H9 (cell line): Measurements from ENCODE around the gene L3MBTL1. TPM values are rescaled to one million over a fixed set of nuclear protein-coding genes. Genes with fewer than 3 reads are reported as not detected.

ENCODE experiments used
- DNase-seq: peaks from one replicate; pipeline ENCODE4 v3.0.0-alpha.2; 2017
- H2AFZ ChIP-seq: one replicate; pipeline ENCODE4 v1.6.1; 2013; ENCODE audit warnings: mild to moderate bottlenecking, low read length, control low read depth, moderate library complexity
- H2AK5ac ChIP-seq: 2 replicates; pipeline ENCODE4 v1.6.1; 2013; ENCODE audit warnings: low read length, control low read depth, mixed read lengths; ENCODE audit not compliant: insufficient read length
- H2BK120ac ChIP-seq: one replicate; pipeline ENCODE4 v1.6.1; 2013; ENCODE audit warnings: low read depth, mild to moderate bottlenecking, low read length, control low read depth, inconsistent platforms; ENCODE audit not compliant: poor library complexity, severe bottlenecking
- H2BK12ac ChIP-seq: 2 replicates; pipeline ENCODE4 v1.6.1; 2013; ENCODE audit warnings: low read length, control low read depth, mixed read lengths, low read depth; ENCODE audit not compliant: insufficient read length
- H2BK15ac ChIP-seq: 2 replicates; pipeline ENCODE4 v1.6.1; 2013; ENCODE audit warnings: low read depth, low read length, control low read depth
- H2BK20ac ChIP-seq: one replicate; pipeline ENCODE4 v1.6.1; 2013; ENCODE audit warnings: low read depth, mild to moderate bottlenecking, low read length, control low read depth, inconsistent platforms; ENCODE audit not compliant: poor library complexity, severe bottlenecking
- H2BK5ac ChIP-seq: 2 replicates; pipeline ENCODE4 v1.6.1; 2013; ENCODE audit warnings: low read length, control low read depth, mixed read lengths; ENCODE audit not compliant: insufficient read length
- H3K14ac ChIP-seq: 2 replicates; pipeline ENCODE4 v1.6.1; 2013; ENCODE audit warnings: low read length, control low read depth; ENCODE audit not compliant: insufficient read depth
- H3K18ac ChIP-seq: 2 replicates; pipeline ENCODE4 v1.6.1; 2013; ENCODE audit warnings: low read depth, mild to moderate bottlenecking, mixed read lengths, low read length, control low read depth; ENCODE audit not compliant: insufficient read length
- H3K23ac ChIP-seq: 2 replicates; pipeline ENCODE4 v1.6.1; 2013; ENCODE audit warnings: low read length, control low read depth, mixed read lengths, low read depth; ENCODE audit not compliant: insufficient read length
- H3K23me2 ChIP-seq: 2 replicates; pipeline ENCODE4 v1.6.1; 2013; ENCODE audit warnings: low read depth, mild to moderate bottlenecking, mixed read lengths, low read length, control low read depth; ENCODE audit not compliant: insufficient read length, poor library complexity, severe bottlenecking
- H3K27ac ChIP-seq: 2 replicates; pipeline ENCODE4 v1.5.1; 2013; ENCODE audit warnings: low read length, control low read depth, mixed read lengths, low read depth; ENCODE audit not compliant: insufficient read length
- H3K27me3 ChIP-seq: 2 replicates; pipeline ENCODE4 v1.6.1; 2013; ENCODE audit warnings: low read length, control low read depth, inconsistent platforms; ENCODE audit not compliant: insufficient read depth
- H3K4ac ChIP-seq: 2 replicates; pipeline ENCODE4 v1.6.1; 2013; ENCODE audit warnings: low read depth, mild to moderate bottlenecking, control low read depth, inconsistent platforms, low read length, moderate library complexity
- H3K4me1 ChIP-seq: 2 replicates; pipeline ENCODE4 v1.6.1; 2013; ENCODE audit warnings: low read length, control low read depth, inconsistent platforms; ENCODE audit not compliant: insufficient read depth
- H3K4me2 ChIP-seq: 2 replicates; pipeline ENCODE4 v1.6.1; 2013; ENCODE audit warnings: low read length, control low read depth, mixed read lengths; ENCODE audit not compliant: insufficient read length, insufficient read depth
- H3K56ac ChIP-seq: 2 replicates; pipeline ENCODE4 v1.6.1; 2013; ENCODE audit warnings: low read depth, mild to moderate bottlenecking, mixed read lengths, low read length, control low read depth; ENCODE audit not compliant: insufficient read length
- H3K79me1 ChIP-seq: 2 replicates; pipeline ENCODE4 v1.6.1; 2013; ENCODE audit warnings: low read depth, mild to moderate bottlenecking, moderate library complexity, low read length, control low read depth, inconsistent platforms; ENCODE audit not compliant: insufficient read depth, poor library complexity, severe bottlenecking
- H3K79me2 ChIP-seq: 2 replicates; pipeline ENCODE4 v1.6.1; 2013; ENCODE audit warnings: low read length, control low read depth, inconsistent platforms; ENCODE audit not compliant: insufficient read depth
- H3K9ac ChIP-seq: 2 replicates; pipeline ENCODE4 v1.6.1; 2013; ENCODE audit warnings: low read length, control low read depth, mixed read lengths; ENCODE audit not compliant: insufficient read length; ENCODE audit errors: extremely low read depth
- H3K9me3 ChIP-seq: one replicate; pipeline ENCODE4 v1.6.1; 2013; ENCODE audit warnings: low read depth, low read length, inconsistent platforms; ENCODE audit not compliant: control insufficient read depth
- H3T11ph ChIP-seq: one replicate; pipeline ENCODE4 v1.6.1; 2013; ENCODE audit warnings: mild to moderate bottlenecking, low read length, control low read depth, inconsistent platforms
- H4K20me1 ChIP-seq: one replicate; pipeline ENCODE4 v1.6.1; 2013; ENCODE audit not compliant: control insufficient read depth, insufficient read length, insufficient read depth
- H4K5ac ChIP-seq: 2 replicates; pipeline ENCODE4 v1.6.1; 2013; ENCODE audit warnings: low read depth, mild to moderate bottlenecking, mixed read lengths, low read length, control low read depth; ENCODE audit not compliant: insufficient read length
- H4K8ac ChIP-seq: replicated peaks from 2 replicates; pipeline ENCODE4 v1.6.1; 2013; ENCODE audit warnings: low read length, control low read depth, mixed read lengths, low read depth; ENCODE audit not compliant: insufficient read length
- H4K91ac ChIP-seq: 2 replicates; pipeline ENCODE4 v1.6.1; 2013; ENCODE audit warnings: low read depth, mild to moderate bottlenecking, moderate library complexity, mixed read lengths, low read length, control low read depth; ENCODE audit not compliant: insufficient read length
- H3K27ac Mint-ChIP-seq, 3 experiments: 2 replicates in 2 of 3; 3 replicates in 1 of 3; pipeline ENCODE4 v1.8.0; 2020 to 2021; ENCODE audit warnings: mixed read lengths in 3 of 3, mild to moderate bottlenecking in 1 of 3, moderate library complexity in 1 of 3
- H3K27me3 Mint-ChIP-seq: 2 replicates; pipeline ENCODE4 v1.8.0; 2021; ENCODE audit warnings: low read depth, mild to moderate bottlenecking, moderate library complexity, mixed read lengths
- H3K36me3 Mint-ChIP-seq, 3 experiments: 2 replicates in 2 of 3; 3 replicates in 1 of 3; pipeline ENCODE4 v1.8.0; 2020 to 2021; ENCODE audit warnings: low read depth in 3 of 3, mixed read lengths in 3 of 3; ENCODE audit not compliant: insufficient read depth in 1 of 3
- H3K4me1 Mint-ChIP-seq, 2 experiments: 2 replicates each; pipeline ENCODE4 v1.8.0; 2020; ENCODE audit warnings: mixed read lengths in 2 of 2
- H3K4me3 Mint-ChIP-seq, 2 experiments: 2 replicates in 1 of 2; 3 replicates in 1 of 2; pipeline ENCODE4 v1.8.0; 2020 to 2021; ENCODE audit warnings: mild to moderate bottlenecking in 2 of 2, mixed read lengths in 2 of 2, moderate library complexity in 1 of 2
- H3K9me3 Mint-ChIP-seq, 2 experiments: 2 replicates in 1 of 2; 3 replicates in 1 of 2; pipeline ENCODE4 v1.8.0; 2020; ENCODE audit warnings: mild to moderate bottlenecking in 2 of 2, mixed read lengths in 2 of 2, moderate library complexity in 1 of 2
- WGBS: extraction: QIAGEN DNeasy Blood & Tissue Kit; methylation state at CpG from one replicate; pipeline ENCODE4 v1.1.7; 2013; ENCODE audit warnings: missing lambda C conversion rate, low lambda C conversion rate, mixed read lengths; ENCODE audit not compliant: insufficient read length; ENCODE audit errors: extremely low coverage; 5-methylcytosine and 5-hydroxymethylcytosine counted together
- total RNA-seq: library from RNA; stranded (reverse); gene quantifications from 2 replicates; pipeline ENCODE4 v1.2.1, GENCODE V29; 2021
- TF ChIP-seq, protein P1 (sequence below): fragments of 200-600 bp; sonication (generic); conservative IDR thresholded peaks from 3 replicates; pipeline ENCODE4 v1.8.0; 2021; ENCODE audit warnings: antibody characterized with exemption, mild to moderate bottlenecking

Gene L3MBTL1
- total RNA-seq, 1 experiment from 2014 or later: 19.9 TPM

GRCh38 chr20:43477619-43478018 lies 29.9 kb upstream of the L3MBTL1 start:
- no peaks in the 10 kb centered on the region; a peak in 1 of 7 replicates for H3K36me3 Mint-ChIP-seq
- Histone ChIP-seq H4K5ac (no peak overlapping the region), H4K20me1 (no peaks in the 10 kb centered on the region), H3K23ac (no peak overlapping the region), H3K9me3 (no peaks in the 10 kb centered on the region), H3K4me2 (no peak overlapping the region), H2BK12ac (no peak overlapping the region), H3K4me1 (no peaks in the 10 kb centered on the region), H3K9ac (no peak overlapping the region), H3K4ac (no peak overlapping the region), H3K18ac (no peak overlapping the region), H2BK120ac (no peak overlapping the region), H4K91ac (no peak overlapping the region), H3T11ph (no peak overlapping the region), H3K56ac (no peak overlapping the region), H2AFZ (no peak overlapping the region), H2BK20ac (no peak overlapping the region), H2AK5ac (no peak overlapping the region), H3K14ac (no peak overlapping the region), H2BK15ac (no peak overlapping the region), H3K79me2 (no peaks in the 10 kb centered on the region), H3K79me1 (no peaks in the 10 kb centered on the region), H3K27ac (no peak overlapping the region), H3K23me2 (no peaks in the 10 kb centered on the region), H2BK5ac (no peak overlapping the region), H3K27me3 (no peaks in the 10 kb centered on the region; the same call in 1 of the 2 replicates), H4K8ac (no peak overlapping the region)
- WGBS: no CpG with 5 or more reads among the region's 4 CpGs
- H3K27ac Mint-ChIP-seq: no peak overlapping the region
- H3K4me3 Mint-ChIP-seq: no peak overlapping the region
- no peaks in the 10 kb centered on the region for H3K4me1 Mint-ChIP-seq
- TF ChIP-seq, protein P1, sequence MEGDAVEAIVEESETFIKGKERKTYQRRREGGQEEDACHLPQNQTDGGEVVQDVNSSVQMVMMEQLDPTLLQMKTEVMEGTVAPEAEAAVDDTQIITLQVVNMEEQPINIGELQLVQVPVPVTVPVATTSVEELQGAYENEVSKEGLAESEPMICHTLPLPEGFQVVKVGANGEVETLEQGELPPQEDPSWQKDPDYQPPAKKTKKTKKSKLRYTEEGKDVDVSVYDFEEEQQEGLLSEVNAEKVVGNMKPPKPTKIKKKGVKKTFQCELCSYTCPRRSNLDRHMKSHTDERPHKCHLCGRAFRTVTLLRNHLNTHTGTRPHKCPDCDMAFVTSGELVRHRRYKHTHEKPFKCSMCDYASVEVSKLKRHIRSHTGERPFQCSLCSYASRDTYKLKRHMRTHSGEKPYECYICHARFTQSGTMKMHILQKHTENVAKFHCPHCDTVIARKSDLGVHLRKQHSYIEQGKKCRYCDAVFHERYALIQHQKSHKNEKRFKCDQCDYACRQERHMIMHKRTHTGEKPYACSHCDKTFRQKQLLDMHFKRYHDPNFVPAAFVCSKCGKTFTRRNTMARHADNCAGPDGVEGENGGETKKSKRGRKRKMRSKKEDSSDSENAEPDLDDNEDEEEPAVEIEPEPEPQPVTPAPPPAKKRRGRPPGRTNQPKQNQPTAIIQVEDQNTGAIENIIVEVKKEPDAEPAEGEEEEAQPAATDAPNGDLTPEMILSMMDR: no peak
- no peak for DNase-seq
- H3K9me3 Mint-ChIP-seq: 0 out of 5 replicates have a peak, but pooled peaks cover 0 to 3% of the 10 kb centered on the region in 2 experiments
- peaks cover 32% of the 10 kb centered on the region for H3K27me3 Mint-ChIP-seq
